ENCODE measurements around the gene CERKL.

CERKL gene

GRCh38 chr2:181578829-181579228, 78.1 kb downstream of the CERKL start:
- DNase-seq, result no peak

- no peak for DNase-seq
Measured at GRCh38 chr2:181576431-181576830, 80.5 kb downstream of the CERKL start.

GRCh38 chr2:181575650-181576025, 81.3 kb downstream of the CERKL start:
- DNase-seq, result no peak

GRCh38 chr2:181575024-181575649, 81.8 kb downstream of the CERKL start:
- DNase-seq, result no peak

GRCh38 chr2:181574321-181574720, 82.6 kb downstream of the CERKL start:
- no peak for DNase-seq

- no peak for DNase-seq
Measured at GRCh38 chr2:181573140-181573736, 83.7 kb downstream of the CERKL start.

- no peak for DNase-seq
Measured at GRCh38 chr2:181570833-181571661, 85.9 kb downstream of the CERKL start.

- DNase-seq, result no peak
Measured at GRCh38 chr2:181570059-181570458, 86.8 kb downstream of the CERKL start.

- no peak for DNase-seq
Measured at GRCh38 chr2:181566334-181567032, 90.4 kb downstream of the CERKL start.

- no peak for DNase-seq
Measured at GRCh38 chr2:181563101-181563692, 93.7 kb downstream of the CERKL start.

- no peak for DNase-seq
Measured at GRCh38 chr2:181558371-181558770, 98.5 kb downstream of the CERKL start.

GRCh38 chr2:181554061-181554830, 102.7 kb downstream of the CERKL start:
- DNase-seq, result no peak

- DNase-seq, result no peak
Measured at GRCh38 chr2:181553244-181553643, 103.7 kb downstream of the CERKL start.

- DNase-seq, result no peak
Measured at GRCh38 chr2:181552808-181553207, 104.1 kb downstream of the CERKL start.

GRCh38 chr2:181546086-181546485, 110.8 kb downstream of the CERKL start:
- DNase-seq, result no peak

GRCh38 chr2:181542170-181542569, 114.7 kb downstream of the CERKL start:
- no peak for DNase-seq

GRCh38 chr2:181540421-181540820, 116.5 kb downstream of the CERKL start:
- no peak for DNase-seq

GRCh38 chr2:181536730-181537129, 120.2 kb downstream of the CERKL start:
- no peak for DNase-seq

GRCh38 chr2:181528441-181528840, 128.5 kb downstream of the CERKL start:
- no peak for DNase-seq

- DNase-seq, result no peak
Measured at GRCh38 chr2:181527058-181527457, 129.8 kb downstream of the CERKL start.

GRCh38 chr2:181526014-181526413, 130.9 kb downstream of the CERKL start:
- no peak for DNase-seq
